SK-N-MC (cell line): ENCODE results near the gene SLAMF8.

Experiments used
- EZH2 ChIP-seq: fragments of 200-600 bp; sonication (generic); IDR thresholded peaks from one replicate; pipeline ENCODE4 v1.6.1; 2017; ENCODE audit warnings: antibody characterized with exemption
- POLR2AphosphoS5 ChIP-seq: IDR thresholded peaks from 2 replicates; pipeline ENCODE4 v1.6.1; 2012; ENCODE audit warnings: mild to moderate bottlenecking, low read depth, low read length, borderline replicate concordance

- TF ChIP-seq EZH2 (no peak), POLR2AphosphoS5 (no peak)
Measured at GRCh38 chr1:159781992-159782391, 44.7 kb upstream of the SLAMF8 start.
